Measurements from ENCODE around the gene TOE1. TPM values are rescaled to one million over a fixed set of nuclear protein-coding genes. Genes with fewer than 3 reads are reported as not detected.

Gene TOE1
- total and polyA plus RNA-seq, 9 of the 15 experiments (the other 6 are each of a cell fraction or from before 2014, with no cell fraction given): 32.1 to 85.7 (median 38.0) TPM

DNA sequence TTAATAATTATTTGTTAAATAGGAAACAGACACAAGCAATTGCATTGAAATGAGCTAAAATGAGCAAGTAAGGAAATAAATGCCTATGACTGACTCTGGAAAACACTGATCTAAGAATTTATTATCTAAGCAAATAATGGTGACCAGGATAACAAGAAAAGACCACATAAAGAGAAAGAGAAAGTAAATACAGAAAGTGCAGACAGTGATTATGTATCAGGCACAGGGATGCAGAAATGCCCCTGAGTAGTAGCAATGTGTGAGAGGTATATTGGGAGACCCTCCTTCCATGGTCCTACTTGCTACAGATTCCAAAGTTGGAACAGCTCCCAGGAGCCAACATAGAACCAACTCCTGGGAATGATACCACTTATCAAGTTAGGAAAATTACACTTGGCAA lies 33.6 kb downstream of the TOE1 start:
- H2AFZ ChIP-seq (ENCODE audit: low read depth, low read length): no peak overlapping the region
- H3K27ac ChIP-seq (ENCODE audit: extremely low read depth, low read depth, low read length): no peak overlapping the region
- DNase-seq (ENCODE audit: extremely low read depth in 1 of 4, low spot score in 3 of 4) (no peak), ATAC-seq (no peak), FAIRE-seq (no peak)
- BruUV-seq (replicated peaks): no TSS peak
- no peaks in the 10 kb centered on the region for H3K9me1 ChIP-seq (ENCODE audit: control insufficient read depth, insufficient read depth, low read length)
- POLR2A ChIA-PET: interaction anchor here (0.8 to 1.6 kb wide), 3 partner anchors 11 to 27 kb away, joined by 3 to 6 read pairs (median 5); no protein-coding TSS in a partner anchor
- no peak overlapping the region for H3K4me2 ChIP-seq (ENCODE audit: insufficient read depth, low read length)
- H4K20me1 ChIP-seq (replicated peaks; ENCODE audit: control insufficient read depth, insufficient read depth, low read length): no peaks in the 10 kb centered on the region
- H3K9me3 ChIP-seq (replicated peaks; ENCODE audit: control insufficient read depth, insufficient read depth, low read depth, low read length): no peaks in the 10 kb centered on the region
- no peak for TF ChIP-seq PHF8 (IDR thresholded peaks at IDR 0.05; ENCODE audit: borderline replicate concordance, low read length)
- no peak for TF ChIP-seq FOSL1 (tag; conservative IDR thresholded peaks at IDR 0.05)
- TF ChIP-seq C11orf30 (IDR thresholded peaks at IDR 0.05; ENCODE audit: low read depth): no peak
- TF ChIP-seq, protein P1, sequence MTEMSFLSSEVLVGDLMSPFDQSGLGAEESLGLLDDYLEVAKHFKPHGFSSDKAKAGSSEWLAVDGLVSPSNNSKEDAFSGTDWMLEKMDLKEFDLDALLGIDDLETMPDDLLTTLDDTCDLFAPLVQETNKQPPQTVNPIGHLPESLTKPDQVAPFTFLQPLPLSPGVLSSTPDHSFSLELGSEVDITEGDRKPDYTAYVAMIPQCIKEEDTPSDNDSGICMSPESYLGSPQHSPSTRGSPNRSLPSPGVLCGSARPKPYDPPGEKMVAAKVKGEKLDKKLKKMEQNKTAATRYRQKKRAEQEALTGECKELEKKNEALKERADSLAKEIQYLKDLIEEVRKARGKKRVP (CRISPR knock-in tag; IDR thresholded peaks at IDR 0.05): no peak
- CTCF ChIA-PET (ENCODE audit: low intra/inter-chr PET ratio): no interaction called here
- H3K27me3 ChIP-seq (ENCODE audit: control insufficient read depth in 2 of 2, insufficient read depth in 2 of 2, low read length in 2 of 2): no peaks in the 10 kb centered on the region
- H3K4me3 ChIP-seq: no peak overlapping the region
- no peaks in the 10 kb centered on the region for H3K79me2 ChIP-seq (ENCODE audit: control insufficient read depth, insufficient read depth, low read length)
- in situ Hi-C loops (cut with MboI) (no loop called here), intact Hi-C loops (cut with micrococcal nuclease) (no loop called here)
- 0 out of 5 replicates have a peak, but pooled peaks cover 0 to 4% of the 10 kb centered on the region in 2 experiments for H3K4me1 ChIP-seq (replicated peaks in 1 of 2; ENCODE audit: control insufficient read depth in 2 of 2, insufficient read depth in 2 of 2, low read length in 2 of 2)
- H3K9ac ChIP-seq (ENCODE audit: insufficient read depth in 1 of 2, low read depth in 2 of 2, low read length in 2 of 2): no peak overlapping the region
- H3K36me3 ChIP-seq (ENCODE audit: control insufficient read depth, insufficient read depth, low read length): no peaks in the 10 kb centered on the region

Measured in K562 (cell line).